GM23248 (cell line): ENCODE results near the gene LRBA. TPM values are rescaled to one million over a fixed set of nuclear protein-coding genes. Genes with fewer than 3 reads are reported as not detected.

Experiments used
- DNase-seq: peaks from one replicate; pipeline ENCODE4 v3.0.0-alpha.2; 2015
- H2AFZ ChIP-seq: fragments of 200-600 bp; sonication (generic); 2 replicates; pipeline ENCODE4 v1.6.1; 2016; ENCODE audit warnings: antibody characterized with exemption
- H3F3A ChIP-seq: fragments of 200-600 bp; sonication (generic); 2 replicates; pipeline ENCODE4 v1.6.1; 2016; ENCODE audit warnings: mild to moderate bottlenecking, antibody characterized with exemption, mixed run types; ENCODE audit not compliant: insufficient read depth
- H3K27ac ChIP-seq: fragments of 200-600 bp; sonication (generic); 2 replicates; pipeline ENCODE4 v1.5.1; 2016; ENCODE audit warnings: mild to moderate bottlenecking
- H3K27me3 ChIP-seq: fragments of 200-600 bp; sonication (generic); replicated peaks from 2 replicates; pipeline ENCODE4 v1.6.1; 2016; ENCODE audit warnings: mild to moderate bottlenecking; ENCODE audit not compliant: insufficient read depth
- H3K36me3 ChIP-seq: fragments of 200-600 bp; sonication (generic); 2 replicates; pipeline ENCODE4 v1.6.1; 2016; ENCODE audit warnings: low read depth, mild to moderate bottlenecking
- H3K4me1 ChIP-seq: fragments of 200-600 bp; sonication (generic); 2 replicates; pipeline ENCODE4 v1.6.1; 2016; ENCODE audit warnings: mild to moderate bottlenecking; ENCODE audit not compliant: insufficient read depth
- H3K4me2 ChIP-seq: fragments of 200-600 bp; sonication (generic); one replicate; pipeline ENCODE4 v1.6.1; 2016; ENCODE audit warnings: mild to moderate bottlenecking; ENCODE audit not compliant: unreplicated experiment
- H3K4me3 ChIP-seq: fragments of 200-600 bp; sonication (generic); 2 replicates; pipeline ENCODE4 v1.5.1; 2016; ENCODE audit warnings: mild to moderate bottlenecking
- H3K79me2 ChIP-seq: fragments of 200-600 bp; sonication (generic); 2 replicates; pipeline ENCODE4 v1.6.1; 2016; ENCODE audit warnings: mild to moderate bottlenecking; ENCODE audit not compliant: insufficient read depth
- H3K9ac ChIP-seq: fragments of 200-600 bp; sonication (generic); 2 replicates; pipeline ENCODE4 v1.6.1; 2016; ENCODE audit warnings: mild to moderate bottlenecking
- H3K9me2 ChIP-seq: fragments of 200-600 bp; sonication (generic); 2 replicates; pipeline ENCODE4 v1.6.1; 2016; ENCODE audit warnings: mixed run types, mild to moderate bottlenecking, moderate library complexity; ENCODE audit not compliant: insufficient read depth
- H3K9me3 ChIP-seq: fragments of 200-600 bp; sonication (generic); one replicate; pipeline ENCODE4 v1.6.1; 2017; ENCODE audit warnings: low read depth
- H4K20me1 ChIP-seq: fragments of 200-600 bp; sonication (generic); 2 replicates; pipeline ENCODE4 v1.6.0; 2016; ENCODE audit not compliant: insufficient read depth
- EZH2 ChIP-seq: fragments of 200-600 bp; sonication (generic); IDR thresholded peaks from 2 replicates; pipeline ENCODE4 v1.6.1; 2018; ENCODE audit warnings: antibody characterized with exemption, mild to moderate bottlenecking; ENCODE audit not compliant: insufficient read depth, poor library complexity, severe bottlenecking
- EZH2phosphoT487 ChIP-seq: fragments of 200-600 bp; sonication (generic); IDR thresholded peaks from 2 replicates; pipeline ENCODE4 v1.6.1; 2018; ENCODE audit warnings: antibody characterized with exemption, moderate library complexity, mild to moderate bottlenecking, low read depth; ENCODE audit not compliant: insufficient read depth
- WGBS, 2 experiments: methylation state at CpG; one replicate each; pipeline ENCODE4 v1.1.6; 2015 to 2017; ENCODE audit warnings: low lambda C conversion rate in 2 of 2, low coverage in 1 of 2; ENCODE audit errors: missing lambda C conversion rate in 2 of 2; 5-methylcytosine and 5-hydroxymethylcytosine counted together
- in situ Hi-C: fragments of 300-500 bp; cut with MboI; formaldehyde crosslinking; loops from 2 replicates; pipeline ENCODE4 v1.15.0; 2020
- polyA plus RNA-seq: library from polyadenylated mRNA; unstranded; fragments of >200 nt; fragmentation: Nextera tagmentation; extraction: Ambion mirVana; gene quantifications from 2 replicates; pipeline ENCODE4 v1.2.1, GENCODE V29; 2016
- total RNA-seq: library from RNA; depleted of rRNA; stranded (reverse); fragments of >200 nt; shearing (Covaris generic); gene quantifications from 2 replicates; pipeline ENCODE4 v1.2.3, GENCODE V29; 2014

The LRBA gene
- total and polyA plus RNA-seq, 2 experiments from 2014 or later = 6.6 to 17.8 TPM

GRCh38 chr4:150280975-150281374 lies 734.1 kb downstream of the LRBA start:
- 98% methylated on average over 8 of the region's 8 CpGs for WGBS, 2 experiments
- Histone ChIP-seq H3K9me3 (no peaks in the 10 kb centered on the region), H3K79me2 (no peaks in the 10 kb centered on the region), H3K27me3 (no peaks in the 10 kb centered on the region), H3K4me3 (peak overlapping the region; percentile 12), H3K36me3 (no peaks in the 10 kb centered on the region), H3K9me2 (no peaks in the 10 kb centered on the region), H3K4me2 (peak overlapping the region; percentile 76), H3F3A (peaks cover 40% of the 10 kb centered on the region), H3K4me1 (peaks cover 37% of the 10 kb centered on the region), H4K20me1 (no peaks in the 10 kb centered on the region), H2AFZ (peak overlapping the region; percentile 41), H3K9ac (peak overlapping the region; percentile 54), H3K27ac (peak overlapping the region; percentile 72)
- in situ Hi-C loops = no loop called here
- no peak for DNase-seq
- TF ChIP-seq EZH2 = no peak
- no peak for TF ChIP-seq EZH2phosphoT487

GRCh38 chr4:150280081-150280895 lies 734.8 kb downstream of the LRBA start:
- peak overlapping the region; percentile 54 for H3K9ac ChIP-seq
- H3K36me3 ChIP-seq = no peaks in the 10 kb centered on the region
- peak overlapping the region; percentile 41 for H2AFZ ChIP-seq
- no peaks in the 10 kb centered on the region for H3K9me3 ChIP-seq
- peak; percentile 92 for DNase-seq
- H3F3A ChIP-seq = peaks cover 40% of the 10 kb centered on the region
- H3K9me2 ChIP-seq = no peaks in the 10 kb centered on the region
- H3K79me2 ChIP-seq = no peaks in the 10 kb centered on the region
- peak overlapping the region; percentile 72 for H3K27ac ChIP-seq
- in situ Hi-C loops = no loop called here
- peak overlapping the region; percentile 76 for H3K4me2 ChIP-seq
- no peaks in the 10 kb centered on the region for H3K27me3 ChIP-seq
- H4K20me1 ChIP-seq = no peaks in the 10 kb centered on the region
- WGBS, 2 experiments = 42 to 44% methylated on average over 9 of the region's 9 CpGs
- H3K4me1 ChIP-seq = peaks cover 37% of the 10 kb centered on the region
- no peak for TF ChIP-seq EZH2phosphoT487
- no peak for TF ChIP-seq EZH2
- H3K4me3 ChIP-seq = peak overlapping the region; percentile 12

- no peak overlapping the region for H2AFZ ChIP-seq
- TF ChIP-seq EZH2phosphoT487 = no peak
- no peak for TF ChIP-seq EZH2
- 96 to 98% methylated on average over 2 of the region's 2 CpGs for WGBS, 2 experiments
- H3K36me3 ChIP-seq = no peaks in the 10 kb centered on the region
- no peak overlapping the region for H3K4me3 ChIP-seq
- H3K79me2 ChIP-seq = no peaks in the 10 kb centered on the region
- DNase-seq = no peak
- H4K20me1 ChIP-seq = no peaks in the 10 kb centered on the region
- no peaks in the 10 kb centered on the region for H3K9me2 ChIP-seq
- H3K4me1 ChIP-seq = peaks cover 26% of the 10 kb centered on the region
- in situ Hi-C loops = no loop called here
- H3K4me2 ChIP-seq = no peak overlapping the region
- no peaks in the 10 kb centered on the region for H3K27me3 ChIP-seq
- no peak overlapping the region for H3K27ac ChIP-seq
- H3K9ac ChIP-seq = no peak overlapping the region
- H3K9me3 ChIP-seq = no peaks in the 10 kb centered on the region
- peaks cover 31% of the 10 kb centered on the region for H3F3A ChIP-seq
Observed at GRCh38 chr4:150278206-150278605, 736.9 kb downstream of the LRBA start.

- no peak overlapping the region for H3K4me2 ChIP-seq
- in situ Hi-C loops = no loop called here
- no peaks in the 10 kb centered on the region for H3F3A ChIP-seq
- H3K4me3 ChIP-seq = no peak overlapping the region
- H3K27ac ChIP-seq = no peak overlapping the region
- no peak overlapping the region for H3K9ac ChIP-seq
- WGBS, 2 experiments = 94 to 95% methylated on average over 1 of the region's 1 CpG
- H3K27me3 ChIP-seq = no peaks in the 10 kb centered on the region
- DNase-seq = no peak
- no peak overlapping the region for H2AFZ ChIP-seq
- TF ChIP-seq EZH2 = no peak
- TF ChIP-seq EZH2phosphoT487 = no peak
- H3K9me3 ChIP-seq = no peaks in the 10 kb centered on the region
- no peaks in the 10 kb centered on the region for H3K9me2 ChIP-seq
- H4K20me1 ChIP-seq = no peaks in the 10 kb centered on the region
- no peaks in the 10 kb centered on the region for H3K36me3 ChIP-seq
- peaks cover 12% of the 10 kb centered on the region for H3K4me1 ChIP-seq
- H3K79me2 ChIP-seq = no peaks in the 10 kb centered on the region
Observed at GRCh38 chr4:150268444-150268843, 746.6 kb downstream of the LRBA start.
